GM19043 (cell line): ENCODE measurements around the gene MAPK8IP1.

ENCODE experiments used
- ATAC-seq: cut with Tn5 transposase; IDR thresholded peaks from one replicate; pipeline ENCODE4 v1.9.1; 2021; ENCODE audit warnings: low read depth; ENCODE audit not compliant: unreplicated experiment

Gene MAPK8IP1

GRCh38 chr11:45935349-45936064 lies 50.1 kb downstream of the MAPK8IP1 start:
- no peak for ATAC-seq

GRCh38 chr11:45936511-45937054 lies 51.1 kb downstream of the MAPK8IP1 start:
- no peak for ATAC-seq

- ATAC-seq: no peak
Measured at GRCh38 chr11:45937916-45938315, 52.5 kb downstream of the MAPK8IP1 start.

- no peak for ATAC-seq
Measured at GRCh38 chr11:45939836-45940235, 54.4 kb downstream of the MAPK8IP1 start.

- no peak for ATAC-seq
Measured at GRCh38 chr11:45941285-45941684, 55.8 kb downstream of the MAPK8IP1 start.

- no peak for ATAC-seq
Measured at GRCh38 chr11:45942381-45942780, 56.9 kb downstream of the MAPK8IP1 start.

GRCh38 chr11:45945397-45945999 lies 60.0 kb downstream of the MAPK8IP1 start:
- no peak for ATAC-seq

GRCh38 chr11:45947885-45948284 lies 62.4 kb downstream of the MAPK8IP1 start:
- ATAC-seq: no peak

GRCh38 chr11:45948356-45948755 lies 62.9 kb downstream of the MAPK8IP1 start:
- no peak for ATAC-seq

- ATAC-seq: no peak
Measured at GRCh38 chr11:45949992-45950407, 64.5 kb downstream of the MAPK8IP1 start.
